ENCODE data around the gene FASTKD2. TPM values are rescaled to one million over a fixed set of nuclear protein-coding genes. Genes with fewer than 3 reads are reported as not detected.

FASTKD2 gene
- total and polyA plus RNA-seq, 2 of the 8 experiments (the other 6 are each of a cell fraction or from before 2014, with no cell fraction given), result 35.7 to 38.5 TPM

GRCh38 chr2:206739271-206739670 is 26.1 kb upstream of the FASTKD2 start:
- Histone ChIP-seq H4K5ac (ENCODE audit: insufficient read length, low read depth, low read length) (no peak overlapping the region), H3K27me3 (replicated peaks in 1 of 4; ENCODE audit: control insufficient read depth in 3 of 4, extremely low read depth in 1 of 4, insufficient read depth in 3 of 4, low read length in 3 of 4) (no peaks in the 10 kb centered on the region), H3K9me3 (ENCODE audit: insufficient read depth in 2 of 2, low read depth in 1 of 2, low read length in 1 of 2) (no peaks in the 10 kb centered on the region), H3K9ac (replicated peaks in 1 of 4; ENCODE audit: extremely low read depth in 1 of 4, low read depth in 3 of 4, low read length in 3 of 4) (no peak overlapping the region), H3K56ac (replicated peaks; ENCODE audit: insufficient read length, low read depth, low read length) (no peak overlapping the region), H2BK20ac (ENCODE audit: low read length) (no peak overlapping the region), H2BK15ac (ENCODE audit: low read length) (no peak overlapping the region), H3K23me2 (ENCODE audit: low read depth, low read length) (no peaks in the 10 kb centered on the region), H3K4me1 (replicated peaks in 1 of 4; ENCODE audit: control insufficient read depth in 3 of 4, insufficient read depth in 4 of 4, low read length in 3 of 4) (no peaks in the 10 kb centered on the region), H3K79me1 (ENCODE audit: low read depth, low read length) (no peaks in the 10 kb centered on the region), H3K14ac (ENCODE audit: insufficient read length) (no peak overlapping the region), H3K18ac (ENCODE audit: extremely low read depth, low read length) (no peak overlapping the region), H3K4me2 (ENCODE audit: insufficient read depth in 1 of 2, low read depth in 2 of 2, low read length in 2 of 2) (no peak overlapping the region), H2BK5ac (ENCODE audit: low read depth, low read length) (no peak overlapping the region), H3K4ac (replicated peaks; ENCODE audit: insufficient read length, low read depth, low read length) (no peak overlapping the region), H3K4me3 (ENCODE audit: extremely low read depth in 1 of 4, insufficient read depth in 2 of 4, low read depth in 3 of 4, low read length in 4 of 4) (no peak overlapping the region), H4K8ac (ENCODE audit: extremely low read depth, insufficient read depth, low read length) (no peak overlapping the region), H3K23ac (ENCODE audit: insufficient read length) (no peak overlapping the region), H2AK5ac (ENCODE audit: low read depth, low read length) (no peak overlapping the region), H4K20me1 (replicated peaks in 1 of 2; ENCODE audit: control insufficient read depth in 1 of 2, insufficient read depth in 2 of 2, low read length in 2 of 2) (no peaks in the 10 kb centered on the region), H3K79me2 (ENCODE audit: control insufficient read depth in 1 of 2, insufficient read depth in 2 of 2, low read length in 2 of 2) (no peaks in the 10 kb centered on the region), H2AFZ (ENCODE audit: low read length) (no peak overlapping the region), H2BK120ac (replicated peaks; ENCODE audit: low read depth, low read length) (no peak overlapping the region), H4K91ac (replicated peaks; ENCODE audit: insufficient read length, low read length) (no peak overlapping the region), H2BK12ac (ENCODE audit: low read depth, low read length) (no peak overlapping the region), H3K27ac (ENCODE audit: low read depth, low read length) (no peak overlapping the region), H3K36me3 (ENCODE audit: control insufficient read depth in 2 of 4, insufficient read depth in 4 of 4, low read length in 3 of 4) (no peaks in the 10 kb centered on the region)
- ChIA-PET POLR2A (ENCODE audit: partially characterized antibody) (no interaction called here), CTCF (ENCODE audit: partially characterized antibody) (no interaction called here)
- 87% methylated on average over 2 of the region's 2 CpGs; no CpG with 5 or more reads in 1 of the 2 experiments for WGBS, 2 experiments (ENCODE audit: extremely low coverage in 1 of 2, insufficient coverage in 1 of 2, insufficient read length in 1 of 2, insufficient replicate concordance in 2 of 2, low coverage in 1 of 2, low lambda C conversion rate in 2 of 2, missing lambda C conversion rate in 1 of 2)
- FAIRE-seq, result no peak
- TF ChIP-seq PHF8 (conservative IDR thresholded peaks at IDR 0.05; ENCODE audit: low read depth, low read length), result no peak
- TF ChIP-seq NRF1 (IDR thresholded peaks at IDR 0.05; ENCODE audit: low read depth, low read length), result no peak
- TF ChIP-seq TEAD4 (IDR thresholded peaks at IDR 0.05; ENCODE audit: low read depth, low read length), result no peak
- DNase-seq (ENCODE audit: low read depth in 1 of 2, low spot score in 2 of 2), result no peak

Measured in H1 (cell line).